ENCODE data around the gene CLSTN2. TPM values are rescaled to one million over a fixed set of nuclear protein-coding genes. Genes with fewer than 3 reads are reported as not detected.

Gene CLSTN2
- total RNA-seq, 4 donors from 2014 or later, result 2.7 to 5.0 (median 3.1) TPM

DNA sequence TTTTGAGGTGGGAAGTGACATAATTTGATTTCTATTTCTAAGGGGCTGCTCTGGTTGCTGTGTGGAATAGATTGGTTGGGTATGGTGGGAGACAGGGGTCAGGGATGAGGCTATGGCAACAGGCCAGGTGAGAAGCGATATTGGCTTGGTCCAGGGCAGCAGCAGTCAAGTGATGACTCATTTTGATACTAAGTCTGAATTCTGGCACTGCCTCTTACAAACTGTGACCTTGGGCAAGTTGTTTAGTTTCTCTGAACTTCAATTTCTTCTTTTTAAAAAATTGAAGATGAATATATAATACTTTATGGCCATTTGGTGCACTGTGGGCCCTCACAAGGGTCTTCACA lies 40.4 kb upstream of the CLSTN2 start:
- no peaks in the 10 kb centered on the region for H3K36me3 ChIP-seq
- no peaks in the 10 kb centered on the region for H3K4me1 ChIP-seq
- TF ChIP-seq POLR2A (IDR thresholded peaks at IDR 0.05), result no peak
- TF ChIP-seq, protein P1, sequence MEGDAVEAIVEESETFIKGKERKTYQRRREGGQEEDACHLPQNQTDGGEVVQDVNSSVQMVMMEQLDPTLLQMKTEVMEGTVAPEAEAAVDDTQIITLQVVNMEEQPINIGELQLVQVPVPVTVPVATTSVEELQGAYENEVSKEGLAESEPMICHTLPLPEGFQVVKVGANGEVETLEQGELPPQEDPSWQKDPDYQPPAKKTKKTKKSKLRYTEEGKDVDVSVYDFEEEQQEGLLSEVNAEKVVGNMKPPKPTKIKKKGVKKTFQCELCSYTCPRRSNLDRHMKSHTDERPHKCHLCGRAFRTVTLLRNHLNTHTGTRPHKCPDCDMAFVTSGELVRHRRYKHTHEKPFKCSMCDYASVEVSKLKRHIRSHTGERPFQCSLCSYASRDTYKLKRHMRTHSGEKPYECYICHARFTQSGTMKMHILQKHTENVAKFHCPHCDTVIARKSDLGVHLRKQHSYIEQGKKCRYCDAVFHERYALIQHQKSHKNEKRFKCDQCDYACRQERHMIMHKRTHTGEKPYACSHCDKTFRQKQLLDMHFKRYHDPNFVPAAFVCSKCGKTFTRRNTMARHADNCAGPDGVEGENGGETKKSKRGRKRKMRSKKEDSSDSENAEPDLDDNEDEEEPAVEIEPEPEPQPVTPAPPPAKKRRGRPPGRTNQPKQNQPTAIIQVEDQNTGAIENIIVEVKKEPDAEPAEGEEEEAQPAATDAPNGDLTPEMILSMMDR (IDR thresholded peaks at IDR 0.05), result no peak
- no peak overlapping the region for H3K4me3 ChIP-seq
- H3K27me3 ChIP-seq, result no peaks in the 10 kb centered on the region
- no peaks in the 10 kb centered on the region for H3K9me3 ChIP-seq
- no peak overlapping the region for H3K27ac ChIP-seq
- DNase-seq, result no peak

- no peak for DNase-seq
- H3K36me3 ChIP-seq, result no peaks in the 10 kb centered on the region
- no peak overlapping the region for H3K4me3 ChIP-seq
- TF ChIP-seq, protein P1 (IDR thresholded peaks at IDR 0.05), result no peak
- TF ChIP-seq POLR2A (IDR thresholded peaks at IDR 0.05), result no peak
- no peaks in the 10 kb centered on the region for H3K4me1 ChIP-seq
- no peak overlapping the region for H3K27ac ChIP-seq
- no peaks in the 10 kb centered on the region for H3K9me3 ChIP-seq
- no peaks in the 10 kb centered on the region for H3K27me3 ChIP-seq
Observed at GRCh38 chr3:139897759-139898158, 37.2 kb upstream of the CLSTN2 start.

GRCh38 chr3:139906418-139906817 lies 28.6 kb upstream of the CLSTN2 start:
- Histone ChIP-seq H3K4me3 (no peak overlapping the region), H3K27me3 (no peaks in the 10 kb centered on the region), H3K27ac (no peak overlapping the region), H3K9me3 (no peaks in the 10 kb centered on the region), H3K4me1 (no peaks in the 10 kb centered on the region), H3K36me3 (no peaks in the 10 kb centered on the region)
- TF ChIP-seq POLR2A (IDR thresholded peaks at IDR 0.05), result no peak
- TF ChIP-seq, protein P1 (IDR thresholded peaks at IDR 0.05), result no peak
- no peak for DNase-seq

GRCh38 chr3:139909811-139910210 lies 25.2 kb upstream of the CLSTN2 start:
- no peak for TF ChIP-seq POLR2A (IDR thresholded peaks at IDR 0.05)
- TF ChIP-seq, protein P1 (IDR thresholded peaks at IDR 0.05), result no peak

DNA sequence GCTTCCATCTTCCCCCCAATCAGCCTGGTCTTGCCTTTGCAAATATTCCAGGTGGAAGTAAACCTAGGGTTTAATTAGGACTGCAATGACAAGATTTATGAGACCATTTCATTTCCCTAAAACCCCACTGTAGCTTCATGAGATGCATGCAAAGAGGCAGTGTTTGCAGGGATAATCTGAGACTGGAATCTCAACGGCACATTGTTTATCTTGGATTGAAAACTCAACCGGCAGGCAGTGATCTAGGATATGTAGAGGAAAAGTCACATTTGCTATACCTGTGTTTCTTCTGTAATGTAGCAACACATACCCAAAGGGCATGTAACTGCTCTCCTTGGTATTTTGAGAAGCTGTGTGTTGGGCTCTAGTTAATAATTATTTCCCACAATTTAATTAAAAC lies 18.7 kb upstream of the CLSTN2 start:
- H3K36me3 ChIP-seq, result no peaks in the 10 kb centered on the region
- H3K27me3 ChIP-seq, result no peaks in the 10 kb centered on the region
- H3K4me3 ChIP-seq, result no peak overlapping the region
- TF ChIP-seq, protein P1 (IDR thresholded peaks at IDR 0.05), result no peak
- TF ChIP-seq POLR2A (IDR thresholded peaks at IDR 0.05), result no peak
- no peaks in the 10 kb centered on the region for H3K4me1 ChIP-seq
- H3K27ac ChIP-seq, result no peak overlapping the region
- H3K9me3 ChIP-seq, result no peaks in the 10 kb centered on the region
- DNase-seq, result no peak

More at GRCh38 chr3:139909811-139910210, 25.2 kb upstream of the CLSTN2 start:
- Histone ChIP-seq H3K27ac (no peak overlapping the region), H3K4me3 (no peak overlapping the region), H3K9me3 (no peaks in the 10 kb centered on the region), H3K4me1 (no peaks in the 10 kb centered on the region), H3K27me3 (no peaks in the 10 kb centered on the region), H3K36me3 (no peaks in the 10 kb centered on the region)
- no peak for DNase-seq

DNA sequence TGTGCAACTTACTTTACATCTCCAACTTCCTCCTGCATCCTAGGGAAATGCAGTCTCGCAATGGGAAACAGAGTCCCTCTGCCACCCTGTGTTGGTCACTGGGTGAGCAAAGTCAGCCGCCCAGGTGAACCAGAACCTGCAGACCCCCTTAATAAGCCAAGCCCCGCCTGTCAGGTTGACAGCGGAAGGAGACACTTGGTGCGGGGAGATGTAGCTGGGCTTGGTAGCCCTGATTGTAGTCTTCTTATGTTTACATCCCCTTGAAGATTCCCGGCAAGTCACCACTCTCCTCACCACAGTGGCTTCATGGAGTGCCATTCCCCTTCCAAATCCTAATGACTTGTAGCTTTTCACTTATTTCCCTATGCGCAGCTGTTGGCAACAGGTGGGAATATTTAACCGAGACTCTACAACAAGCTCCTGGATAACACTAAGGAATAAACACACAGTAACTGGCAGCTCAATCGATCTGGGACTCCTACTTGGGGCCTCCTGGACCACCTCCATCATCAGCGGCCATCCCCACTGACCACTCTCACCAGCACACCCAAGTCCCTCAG lies 17.7 kb upstream of the CLSTN2 start:
- Histone ChIP-seq H3K4me3 (no peak overlapping the region), H3K9me3 (no peaks in the 10 kb centered on the region), H3K27ac (no peak overlapping the region), H3K4me1 (no peaks in the 10 kb centered on the region), H3K27me3 (no peaks in the 10 kb centered on the region), H3K36me3 (no peaks in the 10 kb centered on the region)
- TF ChIP-seq, protein P1 (IDR thresholded peaks at IDR 0.05), result no peak
- no peak for TF ChIP-seq POLR2A (IDR thresholded peaks at IDR 0.05)
- DNase-seq, result no peak
